PC-3 (cell line): ENCODE data around the gene ARHGAP26. TPM values are rescaled to one million over a fixed set of nuclear protein-coding genes. Genes with fewer than 3 reads are reported as not detected.

Experiments used
- ATAC-seq: fragments of 200-7000 bp; cut with Tn5 transposase; 2 replicates; pipeline ENCODE4 v1.9.1; 2020; ENCODE audit warnings: mild to moderate bottlenecking, moderate library complexity
- BruUV-seq: library from RNA; stranded (reverse); fragments of 400-500 nt; replicated peaks from 2 replicates; lab custom pipeline; 2021; lab: Mats Ljungman, UMichigan
- CTCF ChIA-PET: fragments of 300-600 bp; sonication (Branson Sonifier 250); formaldehyde crosslinking; loops from one replicate; lab custom pipeline; 2022; ENCODE audit warnings: antibody characterized with exemption; lab: Charles Lee
- POLR2A ChIA-PET: fragments of 300-600 bp; sonication (Branson Sonifier 250); formaldehyde crosslinking; loops from one replicate; lab custom pipeline; 2022; ENCODE audit warnings: antibody characterized with exemption; ENCODE audit not compliant: unreplicated experiment; lab: Charles Lee
- DNase-seq: peaks from one replicate; pipeline ENCODE4 v3.0.0-alpha.2; 2015
- H2AFZ ChIP-seq: fragments of 300-600 bp; sonication (generic); 2 replicates; pipeline ENCODE4 v1.6.0; 2016; ENCODE audit warnings: antibody characterized with exemption, low read length
- H3F3A ChIP-seq: fragments of 300-600 bp; sonication (generic); one replicate; pipeline ENCODE4 v1.6.0; 2017; ENCODE audit warnings: antibody characterized with exemption, low read length, control low read depth, mild to moderate bottlenecking; ENCODE audit not compliant: unreplicated experiment
- H3K27ac ChIP-seq: fragments of 300-600 bp; sonication (generic); 2 replicates; pipeline ENCODE4 v1.5.1; 2016; ENCODE audit warnings: mild to moderate bottlenecking, low read length
- H3K27me3 ChIP-seq: fragments of 300-600 bp; sonication (generic); 2 replicates; pipeline ENCODE4 v1.6.1; 2016; ENCODE audit warnings: low read length, mixed read lengths
- H3K36me3 ChIP-seq: fragments of 300-600 bp; sonication (generic); 2 replicates; pipeline ENCODE4 v1.6.1; 2016; ENCODE audit warnings: low read depth, mixed run types, low read length, mixed read lengths
- H3K4me1 ChIP-seq: fragments of 300-600 bp; sonication (generic); 2 replicates; pipeline ENCODE4 v1.5.1; 2016; ENCODE audit warnings: low read length; ENCODE audit not compliant: insufficient read depth
- H3K4me2 ChIP-seq: fragments of 300-600 bp; sonication (generic); 2 replicates; pipeline ENCODE4 v1.6.0; 2016; ENCODE audit warnings: low read length
- H3K4me3 ChIP-seq: fragments of 300-600 bp; sonication (generic); 2 replicates; pipeline ENCODE4 v1.5.1; 2016; ENCODE audit warnings: mild to moderate bottlenecking, low read length, mixed read lengths
- H3K79me2 ChIP-seq: fragments of 300-600 bp; sonication (generic); 2 replicates; pipeline ENCODE4 v1.6.1; 2017; ENCODE audit warnings: low read length, mixed read lengths
- H3K9ac ChIP-seq: fragments of 300-600 bp; sonication (generic); 2 replicates; pipeline ENCODE4 v1.6.0; 2016; ENCODE audit warnings: mild to moderate bottlenecking, low read length
- H3K9me2 ChIP-seq: fragments of 300-600 bp; sonication (generic); replicated peaks from 2 replicates; pipeline ENCODE4 v1.6.1; 2016; ENCODE audit warnings: mixed run types, low read length, mixed read lengths
- H3K9me3 ChIP-seq: fragments of 300-600 bp; sonication (generic); 2 replicates; pipeline ENCODE4 v1.6.1; 2016; ENCODE audit warnings: low read length, mixed read lengths
- H4K20me1 ChIP-seq: fragments of 300-600 bp; sonication (generic); 2 replicates; pipeline ENCODE4 v1.6.1; 2016; ENCODE audit warnings: low read length, mixed read lengths
- CTCF ChIP-seq: fragments of 300-600 bp; sonication (generic); conservative IDR thresholded peaks from 2 replicates; pipeline ENCODE4 v1.5.1; 2017; ENCODE audit warnings: antibody characterized with exemption, low read depth, mild to moderate bottlenecking, low read length
- EZH2 ChIP-seq: fragments of 300-600 bp; sonication (generic); IDR thresholded peaks from one replicate; pipeline ENCODE4 v1.6.1; 2017; ENCODE audit warnings: antibody characterized with exemption, mild to moderate bottlenecking, low read length; ENCODE audit not compliant: unreplicated experiment
- EZH2phosphoT487 ChIP-seq: fragments of 300-600 bp; sonication (generic); IDR thresholded peaks from 2 replicates; pipeline ENCODE4 v1.6.1; 2018; ENCODE audit warnings: mild to moderate bottlenecking, antibody characterized with exemption, low read length, borderline replicate concordance
- intact Hi-C: fragments of 100-400 bp; cut with micrococcal nuclease; formaldehyde crosslinking; loops from 2 replicates; pipeline ENCODE4 v1.9.0; 2023
- total RNA-seq: library from RNA; depleted of rRNA; stranded (reverse); fragments of >200 nt; gene quantifications from 2 replicates; pipeline ENCODE4 v1.2.3, GENCODE V29; 2014

Gene ARHGAP26
- total RNA-seq, 1 experiment from 2014 or later: 11.7 TPM

GRCh38 chr5:142801495-142801871 is 31.3 kb downstream of the ARHGAP26 start:
- Histone ChIP-seq H3K79me2 (peaks cover 23% of the 10 kb centered on the region), H3K4me2 (no peak overlapping the region), H3K4me1 (no peaks in the 10 kb centered on the region; the same call in 1 of the 2 replicates), H3K36me3 (no peaks in the 10 kb centered on the region), H3K27ac (no peak overlapping the region), H3K9me3 (no peaks in the 10 kb centered on the region), H3K9ac (no peak overlapping the region), H4K20me1 (no peaks in the 10 kb centered on the region), H3K4me3 (no peak overlapping the region), H3F3A (no peaks in the 10 kb centered on the region), H3K9me2 (no peaks in the 10 kb centered on the region), H3K27me3 (no peaks in the 10 kb centered on the region), H2AFZ (no peak overlapping the region)
- DNase-seq: no peak
- ChIA-PET POLR2A (no interaction called here), CTCF (no interaction called here)
- no peak for ATAC-seq
- intact Hi-C loops: no loop called here
- BruUV-seq: no TSS peak
- TF ChIP-seq EZH2 (no peak), EZH2phosphoT487 (no peak), CTCF (no peak)

GRCh38 chr5:142803428-142804125 is 33.4 kb downstream of the ARHGAP26 start:
- no peak overlapping the region for H3K4me3 ChIP-seq
- ATAC-seq (no peak), DNase-seq (no peak)
- H3K27me3 ChIP-seq: no peaks in the 10 kb centered on the region
- H3K79me2 ChIP-seq: peaks cover 11% of the 10 kb centered on the region
- no peak overlapping the region for H3K4me2 ChIP-seq
- H3K4me1 ChIP-seq: no peaks in the 10 kb centered on the region; the same call in 1 of the 2 replicates
- H3K9me3 ChIP-seq: no peaks in the 10 kb centered on the region
- H3K36me3 ChIP-seq: no peaks in the 10 kb centered on the region
- H2AFZ ChIP-seq: no peak overlapping the region
- H4K20me1 ChIP-seq: no peaks in the 10 kb centered on the region
- no peaks in the 10 kb centered on the region for H3K9me2 ChIP-seq
- H3K9ac ChIP-seq: no peak overlapping the region
- BruUV-seq: no TSS peak
- no peaks in the 10 kb centered on the region for H3F3A ChIP-seq
- no peak for TF ChIP-seq EZH2
- TF ChIP-seq EZH2phosphoT487: no peak
- TF ChIP-seq CTCF: no peak
- H3K27ac ChIP-seq: no peak overlapping the region
- intact Hi-C loops: no loop called here
- ChIA-PET POLR2A (interaction anchor here (0.7 kb wide), 1 partner anchor 470 kb away, joined by 3 read pairs; no protein-coding TSS in a partner anchor), CTCF (no interaction called here)

- no peak for ATAC-seq
These were observed 35.2 kb downstream of the ARHGAP26 start for GRCh38 chr5:142805339-142805738.

More at GRCh38 chr5:142805339-142805738, 35.2 kb downstream of the ARHGAP26 start:
- Histone ChIP-seq H3K79me2 (no peaks in the 10 kb centered on the region; the same call in 1 of the 2 replicates), H3K27me3 (no peaks in the 10 kb centered on the region), H3K9ac (no peak overlapping the region), H3K4me1 (no peaks in the 10 kb centered on the region), H3K9me2 (no peaks in the 10 kb centered on the region), H3K4me3 (no peak overlapping the region), H2AFZ (no peak overlapping the region), H3K36me3 (no peaks in the 10 kb centered on the region), H3K27ac (no peak overlapping the region), H3F3A (no peaks in the 10 kb centered on the region), H3K4me2 (no peak overlapping the region), H3K9me3 (no peaks in the 10 kb centered on the region), H4K20me1 (no peaks in the 10 kb centered on the region)
- no TSS peak for BruUV-seq
- intact Hi-C loops: no loop called here
- CTCF ChIA-PET: interaction anchor here (0.5 kb wide), 1 partner anchor 856 kb away, joined by 3 read pairs; no protein-coding TSS in a partner anchor
- DNase-seq: no peak
- POLR2A ChIA-PET: no interaction called here
- TF ChIP-seq CTCF: no peak
